ELR (cell line): Measurements from ENCODE around the gene ASXL2.
A peak's percentile ranks its signal among the peaks of the same experiment; 100 is the strongest.

Source experiments
- DNase-seq: peaks from one replicate; pipeline ENCODE4 v3.0.0-alpha.2; 2015; ENCODE audit warnings: low read depth

Gene ASXL2

GRCh38 chr2:25690058-25690457 lies 188.2 kb downstream of the ASXL2 start:
- peak; percentile 33 for DNase-seq

- DNase-seq, result no peak
Measured at GRCh38 chr2:25688236-25688635, 190.1 kb downstream of the ASXL2 start.

- no peak for DNase-seq
Measured at GRCh38 chr2:25685741-25686140, 192.5 kb downstream of the ASXL2 start.

GRCh38 chr2:25684577-25685473 lies 193.5 kb downstream of the ASXL2 start:
- DNase-seq, result no peak
